Measurements from ENCODE around the gene EML1.

EML1 gene

GRCh38 chr14:99780690-99781089, 12.5 kb upstream of the EML1 start:
- DNase-seq, result no peak

- DNase-seq, result no peak
Measured at GRCh38 chr14:99781091-99781490, 12.1 kb upstream of the EML1 start.

- DNase-seq, result no peak
Measured at GRCh38 chr14:99781853-99782610, 11.2 kb upstream of the EML1 start.

GRCh38 chr14:99784508-99784907, 8.7 kb upstream of the EML1 start:
- no peak for DNase-seq

GRCh38 chr14:99785426-99785825, 7.8 kb upstream of the EML1 start:
- no peak for DNase-seq

- no peak for DNase-seq
Measured at GRCh38 chr14:99786511-99786989, 6.7 kb upstream of the EML1 start.

- DNase-seq, result no peak
Measured at GRCh38 chr14:99788713-99789112, 4.5 kb upstream of the EML1 start.

GRCh38 chr14:99789581-99789980, 3.6 kb upstream of the EML1 start:
- DNase-seq, result no peak

GRCh38 chr14:99790201-99790977, 2.8 kb upstream of the EML1 start:
- no peak for DNase-seq

- no peak for DNase-seq
Measured at GRCh38 chr14:99790978-99791376, 2.2 kb upstream of the EML1 start.

GRCh38 chr14:99791476-99792209, 1.6 kb upstream of the EML1 start:
- no peak for DNase-seq

- no peak for DNase-seq
Measured at GRCh38 chr14:99792210-99792535, 1.0 kb upstream of the EML1 start.

GRCh38 chr14:99792551-99793212, 531 bp upstream of the EML1 start:
- DNase-seq, result no peak

- DNase-seq, result no peak
Measured at GRCh38 chr14:99794151-99794780, 1.1 kb downstream of the EML1 start.

- no peak for DNase-seq
Measured at GRCh38 chr14:99795046-99795445, 1.8 kb downstream of the EML1 start.

GRCh38 chr14:99797231-99797630, 4.0 kb downstream of the EML1 start:
- DNase-seq, result no peak

GRCh38 chr14:99800781-99801180, 7.6 kb downstream of the EML1 start:
- DNase-seq, result no peak

GRCh38 chr14:99802301-99803105, 9.3 kb downstream of the EML1 start:
- DNase-seq, result no peak

- no peak for DNase-seq
Measured at GRCh38 chr14:99803106-99803775, 10.0 kb downstream of the EML1 start.

GRCh38 chr14:99803803-99804202, 10.6 kb downstream of the EML1 start:
- DNase-seq, result peak; percentile 96

GRCh38 chr14:99805757-99806439, 12.7 kb downstream of the EML1 start:
- DNase-seq, result no peak

All from NCI-H524 treated with DMSO at 0.1 percent for 48 hours (cell line).